Naive thymus-derived CD8-positive, alpha-beta T cell (primary cell): ENCODE results near the gene TMEM175. TPM values are rescaled to one million over a fixed set of nuclear protein-coding genes. Genes with fewer than 3 reads are reported as not detected.

Experiments used
- ATAC-seq, 2 donors: fragments of 150-1000 bp; cut with Tn5 transposase in 1 of 2; sonication (Bioruptor Pico), chemical (Tn5 transposase) in 1 of 2; 1 replicate in 1 of 2; 2 replicates in 1 of 2; pipeline ENCODE4 v1.10.0; 2021; ENCODE audit warnings: mild to moderate bottlenecking in 2 of 2, moderate library complexity in 2 of 2
- POLR2A ChIA-PET: fragments of 350-600 bp; sonication (Branson Sonifier 250); formaldehyde crosslinking; loops from one replicate; lab custom pipeline; 2021; ENCODE audit warnings: antibody characterized with exemption; lab: Charles Lee
- DNase-seq, 10 donors: peaks; one replicate each; pipeline versions ENCODE4 v3.0.0 to v3.0.0-alpha.2; 2020 to 2022
- H3K27ac Mint-ChIP-seq, 10 donors: one replicate each; pipeline ENCODE4 v1.8.0; 2020 to 2022; ENCODE audit warnings: mild to moderate bottlenecking in 10 of 10, mixed read lengths in 10 of 10, moderate library complexity in 4 of 10, inconsistent platforms in 1 of 10
- H3K27me3 Mint-ChIP-seq, 5 donors: one replicate each; pipeline ENCODE4 v1.8.0; 2021 to 2022; ENCODE audit warnings: mixed read lengths in 5 of 5
- H3K36me3 Mint-ChIP-seq, 3 donors: one replicate each; pipeline ENCODE4 v1.8.0; 2020 to 2022; ENCODE audit warnings: mixed read lengths in 3 of 3, mild to moderate bottlenecking in 2 of 3, inconsistent platforms in 1 of 3
- H3K4me1 Mint-ChIP-seq, 4 donors: one replicate each; pipeline ENCODE4 v1.8.0; 2021 to 2022; ENCODE audit warnings: mixed read lengths in 4 of 4
- H3K4me3 Mint-ChIP-seq, 10 donors: one replicate each; pipeline ENCODE4 v1.8.0; 2020 to 2022; ENCODE audit warnings: mild to moderate bottlenecking in 10 of 10, mixed read lengths in 10 of 10, moderate library complexity in 6 of 10, inconsistent platforms in 1 of 10
- H3K9me3 Mint-ChIP-seq, 9 donors: one replicate each; pipeline ENCODE4 v1.8.0; 2020 to 2022; ENCODE audit warnings: mixed read lengths in 9 of 9, mild to moderate bottlenecking in 3 of 9, inconsistent platforms in 1 of 9, moderate library complexity in 1 of 9
- polyA plus RNA-seq, 3 donors: library from polyadenylated mRNA; unstranded; fragments of 300-500 nt; fragmentation: Illumina TruSeq; gene quantifications; one replicate each; pipeline ENCODE4 v1.2.3, GENCODE V29; 2021
- total RNA-seq, 8 experiments: library from RNA in 2 of 8; stranded (reverse) in 2 of 8; gene quantifications; one replicate each; pipeline ENCODE4 v1.2.3 and lab custom pipeline; 2021 to 2026

TMEM175 gene
- total and polyA plus RNA-seq, 5 experiments from 2014 or later = 6.4 to 72.9 (median 14.7) TPM

- Mint-ChIP-seq H3K4me3 (peak overlapping the region in 3 of 10 donors; percentile 25 to 51 (median 26)), H3K27me3 (peaks cover 13 to 71% (median 33%) of the 10 kb centered on the region in 5 donors), H3K36me3 (peaks cover 0 to 6% (median 3%) of the 10 kb centered on the region in 3 donors), H3K27ac (no peak overlapping the region), H3K4me1 (peaks cover 3 to 9% (median 7%) of the 10 kb centered on the region in 4 donors), H3K9me3 (peaks cover 0 to 2% (median 0%) of the 10 kb centered on the region in 9 donors)
- no peak for ATAC-seq
- POLR2A ChIA-PET = no interaction called here
- DNase-seq = no peak
Observed at GRCh38 chr4:1003271-1004070, 71.2 kb downstream of the TMEM175 start.

DNA sequence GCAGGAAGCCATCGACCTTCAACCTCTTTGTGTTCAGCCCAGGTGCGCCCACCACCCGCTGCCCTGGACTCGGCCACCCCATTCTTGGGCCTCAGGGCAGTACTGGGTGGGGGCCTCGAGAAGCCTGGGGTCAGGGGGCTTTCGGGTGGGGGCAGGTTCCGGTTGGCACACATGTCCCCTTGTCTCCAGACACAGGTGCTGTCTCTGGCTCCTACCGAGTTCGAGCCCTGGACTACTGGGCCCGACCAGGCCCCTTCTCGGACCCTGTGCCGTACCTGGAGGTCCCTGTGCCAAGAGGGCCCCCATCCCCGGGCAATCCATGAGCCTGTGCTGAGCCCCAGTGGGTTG, 71.8 kb downstream of the TMEM175 start:
- POLR2A ChIA-PET = no interaction called here
- H3K36me3 Mint-ChIP-seq = peaks cover 0 to 8% (median 3%) of the 10 kb centered on the region in 3 donors
- peaks cover 4 to 12% (median 8%) of the 10 kb centered on the region in 4 donors for H3K4me1 Mint-ChIP-seq

GRCh38 chr4:1004557-1005485, 72.6 kb downstream of the TMEM175 start:
- Mint-ChIP-seq H3K36me3 (peaks cover 0 to 9% (median 3%) of the 10 kb centered on the region in 3 donors), H3K27ac (no peak overlapping the region), H3K4me1 (peaks cover 5 to 11% (median 9%) of the 10 kb centered on the region in 4 donors), H3K27me3 (peaks cover 10 to 68% (median 34%) of the 10 kb centered on the region in 5 donors), H3K4me3 (peak overlapping the region in 1 of 10 donors; percentile 25), H3K9me3 (peaks cover 0 to 2% (median 0%) of the 10 kb centered on the region in 9 donors)
- ATAC-seq (no peak), DNase-seq (no peak)
- POLR2A ChIA-PET = no interaction called here

More for the DNA sequence above, 71.8 kb downstream of the TMEM175 start:
- H3K27me3 Mint-ChIP-seq = peaks cover 13 to 71% (median 36%) of the 10 kb centered on the region in 5 donors
- DNase-seq (no peak), ATAC-seq (no peak)
- peaks cover 0 to 2% (median 0%) of the 10 kb centered on the region in 9 donors for H3K9me3 Mint-ChIP-seq
- H3K27ac Mint-ChIP-seq = no peak overlapping the region
- H3K4me3 Mint-ChIP-seq = peak overlapping the region in 3 of 10 donors; percentile 25 to 51 (median 26)

GRCh38 chr4:1006856-1007255, 74.6 kb downstream of the TMEM175 start:
- Mint-ChIP-seq H3K27ac (no peak overlapping the region), H3K4me1 (peaks cover 9 to 15% (median 13%) of the 10 kb centered on the region in 4 donors), H3K9me3 (no peaks in the 10 kb centered on the region), H3K27me3 (peaks cover 10 to 56% (median 30%) of the 10 kb centered on the region in 5 donors), H3K36me3 (peaks cover 0 to 9% (median 3%) of the 10 kb centered on the region in 3 donors), H3K4me3 (no peak overlapping the region)
- ATAC-seq (no peak), DNase-seq (no peak)
- POLR2A ChIA-PET = no interaction called here

Other genes starting within 250 kb of the TMEM175 start
- gene SLC49A3, start 243.3 kb upstream of the TMEM175 start, total RNA-seq = 1 to 10 TPM; 2.0 to 3.7 TPM
- gene SLC49A3, start 243.3 kb upstream of the TMEM175 start, polyA plus RNA-seq = under 1 TPM in 2 of 3 donors, not detected in 1; 0.30 to 0.38 TPM
- gene PCGF3, start 226.6 kb upstream of the TMEM175 start, total RNA-seq = 10 to 100 TPM; 45.6 to 49.3 TPM
- 1 to 10 TPM; 3.4 to 4.4 (median 3.9) TPM for gene PCGF3, start 226.6 kb upstream of the TMEM175 start, polyA plus RNA-seq
- gene CPLX1, start 106.3 kb upstream of the TMEM175 start, total RNA-seq = under 1 TPM in 1 of 2 experiments, not detected in 1; 0.29 TPM
- gene CPLX1, start 106.3 kb upstream of the TMEM175 start, polyA plus RNA-seq = not detected
- 100 to 1,000 TPM; 162 to 164 TPM for gene GAK, start 144 bp upstream of the TMEM175 start, total RNA-seq
- 10 to 100 TPM; 45.0 to 71.0 (median 57.6) TPM for gene GAK, start 144 bp upstream of the TMEM175 start, polyA plus RNA-seq
- gene DGKQ, start 41.1 kb downstream of the TMEM175 start, total RNA-seq = 10 to 100 TPM; 37.4 to 39.9 TPM
- 10 to 100 TPM in 2 of 3 donors, 1 to 10 TPM in 1; 2.2 to 17.3 (median 10.0) TPM for gene DGKQ, start 41.1 kb downstream of the TMEM175 start, polyA plus RNA-seq
- gene IDUA, start 54.6 kb downstream of the TMEM175 start, total RNA-seq = 10 to 100 TPM; 74.8 to 79.1 TPM
- 10 to 100 TPM in 1 of 3 donors, 1 to 10 TPM in 2; 6.5 to 15.4 (median 9.6) TPM for gene IDUA, start 54.6 kb downstream of the TMEM175 start, polyA plus RNA-seq
- under 1 TPM; 0.39 to 0.44 TPM for gene SLC26A1, start 60.9 kb downstream of the TMEM175 start, total RNA-seq
- 1 to 10 TPM in 2 of 3 donors, under 1 TPM in 1; 0.72 to 1.3 (median 1.1) TPM for gene SLC26A1, start 60.9 kb downstream of the TMEM175 start, polyA plus RNA-seq
- 10 to 100 TPM; 17.1 to 18.4 TPM for gene FGFRL1, start 79.2 kb downstream of the TMEM175 start, total RNA-seq
- 1 to 10 TPM in 1 of 3 donors, under 1 TPM in 2; 0.65 to 1.2 (median 0.73) TPM for gene FGFRL1, start 79.2 kb downstream of the TMEM175 start, polyA plus RNA-seq
- gene RNF212, start 181.1 kb downstream of the TMEM175 start, total RNA-seq = 1 to 10 TPM; 7.7 to 8.5 TPM
- gene RNF212, start 181.1 kb downstream of the TMEM175 start, polyA plus RNA-seq = 1 to 10 TPM; 3.1 to 4.4 (median 3.5) TPM
- 10 to 100 TPM; 16.5 to 16.6 TPM for gene SPON2, start 240.1 kb downstream of the TMEM175 start, total RNA-seq
- 10 to 100 TPM in 1 of 3 donors, 1 to 10 TPM in 2; 8.5 to 45.9 (median 9.5) TPM for gene SPON2, start 240.1 kb downstream of the TMEM175 start, polyA plus RNA-seq